GM12878 (cell line): ENCODE results near the gene CD72.

Experiments
- CEBPB ChIP-seq, 2 experiments: fragments of 150-350 bp in 1 of 2; IDR thresholded peaks; 2 replicates each; pipeline ENCODE4 v1.6.1; 2012 to 2014; ENCODE audit warnings: low read depth in 2 of 2, low read length in 2 of 2, borderline replicate concordance in 1 of 2, inconsistent platforms in 1 of 2
- MXI1 ChIP-seq: fragments of 150-350 bp; IDR thresholded peaks from 2 replicates; pipeline ENCODE4 v1.6.1; 2011; ENCODE audit warnings: low read depth, mild to moderate bottlenecking, inconsistent platforms, low read length, improper control_type of control experiment
- NRF1 ChIP-seq: conservative IDR thresholded peaks from 2 replicates; pipeline ENCODE4 v1.6.1; 2011; ENCODE audit warnings: mild to moderate bottlenecking, low read depth, low read length, improper control_type of control experiment
- POLR2AphosphoS5 ChIP-seq: IDR thresholded peaks from 2 replicates; pipeline ENCODE4 v1.6.1; 2011; ENCODE audit warnings: mild to moderate bottlenecking, low read length, inconsistent platforms
- RFX5 ChIP-seq: IDR thresholded peaks from 2 replicates; pipeline ENCODE4 v1.6.1; 2011; ENCODE audit warnings: low read depth, low read length, improper control_type of control experiment

- TF ChIP-seq MXI1 (no peak), CEBPB (IDR thresholded peaks at IDR 0.05; ENCODE audit: borderline replicate concordance in 1 of 2, low read depth in 2 of 2, low read length in 2 of 2) (no peak), POLR2AphosphoS5 (no peak), RFX5 (no peak), NRF1 (no peak)
These were observed 44.2 kb upstream of the CD72 start for GRCh38 chr9:35662437-35662836.
